Fibroblast of pulmonary artery (primary cell): Measurements from ENCODE around the gene NFU1.
"Not testable (repeated sequence)": the region's sequence is repeated elsewhere in the genome, so short reads cannot be mapped to it uniquely, and the experiment has no call there.

Experiments
- DNase-seq: peaks from one replicate; pipeline ENCODE4 v3.0.0-alpha.2; 2010; ENCODE audit warnings: low read depth
- H3K4me3 ChIP-seq: replicated peaks from 2 replicates; pipeline ENCODE4 v1.5.1; 2011; ENCODE audit warnings: low read depth, mild to moderate bottlenecking, control low read depth, low read length, moderate library complexity
- TF ChIP-seq, protein P1 (sequence below): IDR thresholded peaks from 2 replicates; pipeline ENCODE4 v1.5.1; 2011; ENCODE audit warnings: mild to moderate bottlenecking, control low read depth, low read length, inconsistent platforms; ENCODE audit errors: missing control alignments

The NFU1 gene

DNA sequence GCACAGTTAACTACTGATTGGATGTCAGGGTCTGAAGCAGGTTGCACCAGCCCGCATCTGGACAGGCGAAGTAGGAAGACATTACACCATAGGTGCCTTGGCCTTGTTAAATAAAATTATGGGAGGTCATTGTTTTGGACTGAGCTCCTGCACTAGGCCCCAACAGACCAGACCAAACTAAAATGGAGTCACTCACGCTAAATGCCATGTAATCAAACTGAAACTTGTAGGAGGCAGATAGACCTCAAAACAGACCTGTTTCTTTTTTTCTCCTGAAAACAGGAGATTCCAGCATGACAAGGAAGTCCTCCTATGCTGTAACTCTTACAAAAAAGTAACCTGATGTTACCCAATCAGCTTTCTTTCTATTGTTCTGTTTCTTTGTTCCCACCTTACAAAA, 15.5 kb upstream of the NFU1 start:
- H3K4me3 ChIP-seq, result no peak overlapping the region
- no peak for DNase-seq
- TF ChIP-seq, protein P1, sequence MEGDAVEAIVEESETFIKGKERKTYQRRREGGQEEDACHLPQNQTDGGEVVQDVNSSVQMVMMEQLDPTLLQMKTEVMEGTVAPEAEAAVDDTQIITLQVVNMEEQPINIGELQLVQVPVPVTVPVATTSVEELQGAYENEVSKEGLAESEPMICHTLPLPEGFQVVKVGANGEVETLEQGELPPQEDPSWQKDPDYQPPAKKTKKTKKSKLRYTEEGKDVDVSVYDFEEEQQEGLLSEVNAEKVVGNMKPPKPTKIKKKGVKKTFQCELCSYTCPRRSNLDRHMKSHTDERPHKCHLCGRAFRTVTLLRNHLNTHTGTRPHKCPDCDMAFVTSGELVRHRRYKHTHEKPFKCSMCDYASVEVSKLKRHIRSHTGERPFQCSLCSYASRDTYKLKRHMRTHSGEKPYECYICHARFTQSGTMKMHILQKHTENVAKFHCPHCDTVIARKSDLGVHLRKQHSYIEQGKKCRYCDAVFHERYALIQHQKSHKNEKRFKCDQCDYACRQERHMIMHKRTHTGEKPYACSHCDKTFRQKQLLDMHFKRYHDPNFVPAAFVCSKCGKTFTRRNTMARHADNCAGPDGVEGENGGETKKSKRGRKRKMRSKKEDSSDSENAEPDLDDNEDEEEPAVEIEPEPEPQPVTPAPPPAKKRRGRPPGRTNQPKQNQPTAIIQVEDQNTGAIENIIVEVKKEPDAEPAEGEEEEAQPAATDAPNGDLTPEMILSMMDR, result no peak

DNA sequence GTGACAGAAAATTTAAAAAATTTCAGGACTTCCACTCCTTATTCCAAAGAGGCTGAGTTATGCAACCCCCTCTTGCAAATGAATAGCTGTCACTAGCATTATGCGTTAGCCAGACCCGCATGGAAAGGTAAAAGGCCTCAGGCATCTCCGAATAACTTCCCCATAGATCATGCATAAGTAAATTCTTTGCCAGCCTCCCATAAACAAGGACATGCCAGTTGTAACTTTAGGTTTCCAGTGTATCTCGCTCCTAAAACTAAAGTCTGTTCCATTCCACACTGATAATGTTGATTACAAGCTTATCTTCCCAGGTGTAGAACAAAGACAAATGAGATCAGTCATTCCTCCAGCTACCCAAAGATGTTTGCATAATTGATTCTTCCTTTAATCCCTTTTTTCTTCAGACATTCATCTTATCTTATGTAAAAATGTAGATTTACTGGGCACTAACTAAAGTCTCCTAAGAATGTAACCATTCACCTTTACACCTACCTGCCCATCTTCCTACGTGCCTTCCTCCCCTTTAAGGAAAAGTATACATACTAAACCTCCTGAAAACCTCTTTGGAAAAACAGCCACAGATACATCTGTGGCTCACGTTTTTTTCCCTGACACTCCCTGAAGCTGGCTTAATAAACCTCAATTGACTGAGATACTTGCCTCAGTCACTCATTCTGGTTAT, 13.6 kb upstream of the NFU1 start:
- TF ChIP-seq, protein P1, result no peak
- DNase-seq, result no peak

DNA sequence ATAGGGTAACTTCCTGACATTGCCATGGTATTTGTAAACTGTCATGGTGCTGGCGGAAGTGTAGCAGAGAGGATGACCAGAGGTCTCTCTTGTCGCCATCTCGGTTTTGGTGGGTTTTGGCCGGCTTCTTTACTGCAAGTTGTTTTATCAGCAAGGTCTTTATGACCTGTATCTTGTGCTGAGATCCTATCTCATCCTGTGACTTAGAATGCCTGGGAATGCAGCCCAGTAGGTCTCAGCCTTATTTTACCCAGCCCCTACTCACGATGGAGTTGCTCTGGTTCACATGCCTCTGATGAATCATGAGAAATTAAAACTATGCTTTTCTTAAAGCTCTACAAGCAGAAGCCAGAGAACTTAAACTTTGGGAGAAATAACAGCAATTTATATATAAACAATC, 12.7 kb upstream of the NFU1 start:
- no peak for DNase-seq

More for the DNA sequence above, 13.6 kb upstream of the NFU1 start:
- H3K4me3 ChIP-seq, result no peak overlapping the region

DNA sequence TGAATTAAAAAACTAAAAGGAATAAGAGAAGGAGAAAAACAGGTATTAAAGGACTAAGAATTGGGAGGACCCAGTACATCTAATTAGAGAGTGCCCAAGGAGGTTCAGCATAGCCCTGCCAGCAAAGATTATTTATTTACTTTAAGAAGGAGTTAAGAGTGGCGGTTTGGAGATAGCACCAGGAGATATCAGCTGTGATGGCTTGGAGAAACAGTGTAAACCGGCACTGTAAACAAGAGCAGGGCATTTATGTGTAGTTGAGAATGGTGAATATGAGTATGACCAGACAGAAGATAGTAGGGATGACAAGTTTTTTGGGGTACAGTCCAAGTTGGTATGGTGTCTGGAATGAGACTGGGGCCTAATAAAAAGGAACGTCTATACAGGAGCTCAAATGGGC, 6.4 kb upstream of the NFU1 start:
- H3K4me3 ChIP-seq, DNase-seq: not testable (repeated sequence)

More for the DNA sequence above, 12.7 kb upstream of the NFU1 start:
- TF ChIP-seq, protein P1, result no peak
- no peak overlapping the region for H3K4me3 ChIP-seq

DNA sequence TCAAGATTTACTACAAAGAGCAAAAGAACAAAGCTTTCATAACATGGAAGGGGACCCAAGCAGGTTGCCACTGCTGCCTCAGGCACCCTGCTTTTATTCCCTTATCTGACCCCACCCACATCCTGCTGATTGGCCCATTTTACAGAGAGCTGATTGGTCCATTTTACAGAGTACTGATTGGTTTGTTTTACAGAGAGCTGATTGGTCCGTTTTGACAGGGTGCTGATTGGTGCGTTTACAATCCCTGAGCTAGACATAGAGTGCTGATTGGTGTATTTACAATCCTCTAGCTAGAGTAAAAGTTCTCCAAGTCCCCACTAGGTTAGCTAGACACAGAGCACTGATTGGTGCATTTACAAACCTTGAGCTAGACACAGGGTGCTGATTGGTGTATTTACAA, 2.3 kb upstream of the NFU1 start:
- not testable (repeated sequence) for H3K4me3 ChIP-seq, DNase-seq

DNA sequence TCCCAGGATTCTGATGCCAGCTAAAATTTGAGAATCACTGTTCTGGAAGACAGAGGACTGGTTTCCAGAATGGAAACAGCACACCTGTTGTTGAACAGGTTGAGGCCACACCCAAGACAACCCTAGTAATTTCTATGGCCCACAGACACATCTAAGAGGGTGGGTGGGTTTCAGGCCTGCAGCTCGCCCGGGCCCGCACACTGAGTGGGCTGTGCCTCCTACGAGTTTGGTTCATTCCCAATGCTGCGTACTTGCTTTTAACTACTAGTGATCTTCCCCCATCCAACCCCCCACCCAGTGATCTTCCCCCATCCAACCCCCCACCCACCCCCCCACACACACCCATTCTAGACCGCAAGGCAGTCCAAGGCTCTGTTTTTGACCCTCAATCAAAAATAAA, 1.3 kb upstream of the NFU1 start:
- TF ChIP-seq, protein P1, result no peak
- no peak for DNase-seq
- H3K4me3 ChIP-seq, result no peak overlapping the region

DNA sequence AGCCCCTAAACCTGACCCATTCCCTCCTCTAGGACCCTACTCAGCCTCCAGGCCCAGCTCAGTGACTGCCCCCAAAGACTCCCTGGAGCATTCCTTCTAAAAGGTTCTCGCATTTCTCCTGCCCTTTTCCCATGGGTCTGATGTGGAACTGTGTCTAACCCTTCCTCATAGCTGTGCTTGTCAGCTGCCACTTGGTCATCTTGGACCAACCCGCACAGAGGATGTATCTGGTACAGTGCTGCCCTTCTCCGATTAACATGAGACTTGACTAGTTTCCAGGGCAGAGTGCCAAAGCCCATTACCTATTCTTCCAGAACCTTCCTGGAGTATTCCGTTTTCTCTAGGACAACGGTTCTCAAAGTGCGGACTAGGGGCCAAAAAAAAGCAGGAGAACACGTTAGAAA, 518 bp upstream of the NFU1 start:
- H3K4me3 ChIP-seq, result peak overlapping the region; percentile 83
- TF ChIP-seq, protein P1, result no peak

DNA sequence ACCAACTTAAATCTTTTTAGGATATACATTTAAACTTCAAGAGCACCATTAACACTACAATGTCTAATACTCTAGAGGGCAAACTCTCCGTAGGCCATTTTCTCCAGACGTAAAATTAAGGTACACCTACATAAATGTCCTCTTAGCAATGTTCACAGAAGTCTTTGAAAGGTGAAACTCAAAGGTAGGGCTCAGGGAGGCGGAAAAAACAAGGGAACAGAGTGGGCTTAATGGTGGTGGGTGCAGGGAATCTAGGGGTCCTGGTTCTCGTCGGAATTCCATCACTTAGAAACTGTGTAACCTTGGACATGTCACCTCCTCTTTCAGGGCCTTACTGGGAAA, 668 bp downstream of the NFU1 start:
- peak overlapping the region; percentile 83 for H3K4me3 ChIP-seq
- DNase-seq, result no peak
- TF ChIP-seq, protein P1, result no peak

More for the DNA sequence above, 518 bp upstream of the NFU1 start:
- DNase-seq, result no peak
